Measurements from ENCODE around the gene GH1.

The GH1 gene

DNA sequence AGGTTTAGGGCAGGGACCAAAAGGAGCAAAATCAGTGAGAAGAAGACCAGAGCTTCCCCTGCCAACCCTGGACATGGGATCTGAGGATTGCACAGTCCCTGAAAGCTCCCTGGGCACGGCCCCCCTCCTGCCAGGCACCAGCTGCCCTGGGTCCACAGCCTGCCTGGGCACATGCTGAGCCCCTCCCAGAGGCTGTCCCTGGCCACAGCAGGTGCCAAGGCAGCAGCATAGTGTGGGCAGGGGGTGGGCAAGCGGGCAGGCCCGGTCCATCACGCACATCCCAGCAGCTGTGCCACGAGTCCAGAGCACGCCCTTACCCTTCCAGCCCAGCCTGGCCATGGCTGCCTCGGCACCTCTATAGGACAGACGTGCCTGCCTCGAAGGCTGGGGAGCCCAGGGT, 41.4 kb upstream of the GH1 start:
- DNase-seq (ENCODE audit: low spot score): no peak
- TF ChIP-seq, protein P1, sequence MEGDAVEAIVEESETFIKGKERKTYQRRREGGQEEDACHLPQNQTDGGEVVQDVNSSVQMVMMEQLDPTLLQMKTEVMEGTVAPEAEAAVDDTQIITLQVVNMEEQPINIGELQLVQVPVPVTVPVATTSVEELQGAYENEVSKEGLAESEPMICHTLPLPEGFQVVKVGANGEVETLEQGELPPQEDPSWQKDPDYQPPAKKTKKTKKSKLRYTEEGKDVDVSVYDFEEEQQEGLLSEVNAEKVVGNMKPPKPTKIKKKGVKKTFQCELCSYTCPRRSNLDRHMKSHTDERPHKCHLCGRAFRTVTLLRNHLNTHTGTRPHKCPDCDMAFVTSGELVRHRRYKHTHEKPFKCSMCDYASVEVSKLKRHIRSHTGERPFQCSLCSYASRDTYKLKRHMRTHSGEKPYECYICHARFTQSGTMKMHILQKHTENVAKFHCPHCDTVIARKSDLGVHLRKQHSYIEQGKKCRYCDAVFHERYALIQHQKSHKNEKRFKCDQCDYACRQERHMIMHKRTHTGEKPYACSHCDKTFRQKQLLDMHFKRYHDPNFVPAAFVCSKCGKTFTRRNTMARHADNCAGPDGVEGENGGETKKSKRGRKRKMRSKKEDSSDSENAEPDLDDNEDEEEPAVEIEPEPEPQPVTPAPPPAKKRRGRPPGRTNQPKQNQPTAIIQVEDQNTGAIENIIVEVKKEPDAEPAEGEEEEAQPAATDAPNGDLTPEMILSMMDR (IDR thresholded peaks at IDR 0.05; ENCODE audit: extremely low read depth, insufficient read depth, missing control alignments): no peak
- in situ Hi-C loops (cut with MboI; ENCODE audit: low pct_unique_long_range_greater_than_20kb, low sequenced_read_pairs, unreplicated experiment): no loop called here

DNA sequence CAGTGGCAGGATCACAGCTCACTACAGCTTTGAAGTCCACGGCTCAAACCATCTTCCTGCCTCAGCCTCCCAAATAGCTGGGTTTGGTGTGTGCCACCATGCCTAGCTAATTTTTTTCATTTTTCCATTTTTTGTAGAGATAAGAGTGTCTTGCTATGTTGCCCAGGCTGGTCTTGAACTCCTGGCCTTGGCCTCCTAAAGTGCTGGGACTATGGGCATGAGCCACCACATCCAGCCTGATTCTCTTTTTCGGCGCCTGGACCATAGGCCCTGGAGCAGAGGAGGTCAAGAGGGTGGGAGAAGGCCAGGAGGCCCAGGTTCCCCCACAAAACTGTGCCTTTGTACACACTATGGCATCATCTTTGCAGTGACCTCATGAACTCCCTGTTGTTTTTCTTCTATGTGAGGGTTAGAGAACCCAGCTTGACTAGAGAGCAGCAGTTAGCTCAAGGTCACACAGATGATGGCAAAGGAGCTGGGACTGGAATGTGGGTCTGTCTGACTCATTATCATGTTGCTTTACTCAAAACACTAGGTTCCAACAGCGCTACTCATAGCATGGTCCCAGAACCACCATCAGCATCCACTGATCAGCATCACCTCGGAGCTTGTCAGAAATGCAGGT, 37.8 kb upstream of the GH1 start:
- no peak for DNase-seq (ENCODE audit: low spot score)
- in situ Hi-C loops (cut with MboI; ENCODE audit: low pct_unique_long_range_greater_than_20kb, low sequenced_read_pairs, unreplicated experiment): no loop called here
- TF ChIP-seq, protein P1 (IDR thresholded peaks at IDR 0.05; ENCODE audit: extremely low read depth, insufficient read depth, missing control alignments): no peak

DNA sequence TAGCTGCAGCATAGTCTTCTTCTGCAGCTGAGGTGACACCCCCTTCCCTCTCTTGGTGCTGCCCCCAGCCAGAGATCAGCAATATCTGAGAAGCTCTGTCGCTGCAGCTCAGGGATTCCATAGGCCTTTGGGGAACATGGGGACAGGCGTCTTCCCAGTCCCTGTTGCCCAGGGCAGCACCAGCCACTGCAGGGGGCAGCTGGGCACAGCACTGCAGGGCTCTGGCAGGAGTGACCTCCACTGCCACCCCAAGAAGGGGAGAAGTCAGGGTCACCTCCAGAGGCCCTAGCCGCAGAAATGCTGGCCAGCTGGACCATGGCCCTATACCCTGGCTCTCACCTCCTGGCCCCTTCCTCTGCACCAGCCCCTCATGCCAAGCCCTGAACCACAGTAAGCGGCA, 37.2 kb upstream of the GH1 start:
- in situ Hi-C loops (cut with MboI; ENCODE audit: low pct_unique_long_range_greater_than_20kb, low sequenced_read_pairs, unreplicated experiment): no loop called here
- TF ChIP-seq, protein P1 (IDR thresholded peaks at IDR 0.05; ENCODE audit: extremely low read depth, insufficient read depth, missing control alignments): no peak
- DNase-seq (ENCODE audit: low spot score): no peak

DNA sequence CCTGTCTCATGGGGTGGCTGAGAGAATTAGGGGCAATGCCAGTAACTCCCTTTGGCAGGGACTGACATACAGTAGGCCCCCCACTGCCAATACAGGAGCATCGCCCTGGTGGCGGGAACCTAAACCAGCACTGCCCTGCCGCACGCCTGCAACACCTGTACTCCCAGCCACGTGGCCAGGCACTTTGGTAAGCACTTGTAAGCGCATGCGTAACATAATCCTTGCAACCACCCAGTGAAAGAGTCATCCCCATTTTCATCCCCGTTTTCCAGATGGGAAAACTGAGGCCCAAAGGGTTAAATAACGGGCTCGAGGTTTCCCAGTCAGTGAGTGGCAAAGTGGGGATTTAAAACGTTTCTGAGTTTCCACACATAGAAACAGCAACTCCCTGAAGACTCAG, 36.6 kb upstream of the GH1 start:
- TF ChIP-seq, protein P1 (IDR thresholded peaks at IDR 0.05; ENCODE audit: extremely low read depth, insufficient read depth, missing control alignments): no peak
- in situ Hi-C loops (cut with MboI; ENCODE audit: low pct_unique_long_range_greater_than_20kb, low sequenced_read_pairs, unreplicated experiment): no loop called here
- no peak for DNase-seq (ENCODE audit: low spot score)

DNA sequence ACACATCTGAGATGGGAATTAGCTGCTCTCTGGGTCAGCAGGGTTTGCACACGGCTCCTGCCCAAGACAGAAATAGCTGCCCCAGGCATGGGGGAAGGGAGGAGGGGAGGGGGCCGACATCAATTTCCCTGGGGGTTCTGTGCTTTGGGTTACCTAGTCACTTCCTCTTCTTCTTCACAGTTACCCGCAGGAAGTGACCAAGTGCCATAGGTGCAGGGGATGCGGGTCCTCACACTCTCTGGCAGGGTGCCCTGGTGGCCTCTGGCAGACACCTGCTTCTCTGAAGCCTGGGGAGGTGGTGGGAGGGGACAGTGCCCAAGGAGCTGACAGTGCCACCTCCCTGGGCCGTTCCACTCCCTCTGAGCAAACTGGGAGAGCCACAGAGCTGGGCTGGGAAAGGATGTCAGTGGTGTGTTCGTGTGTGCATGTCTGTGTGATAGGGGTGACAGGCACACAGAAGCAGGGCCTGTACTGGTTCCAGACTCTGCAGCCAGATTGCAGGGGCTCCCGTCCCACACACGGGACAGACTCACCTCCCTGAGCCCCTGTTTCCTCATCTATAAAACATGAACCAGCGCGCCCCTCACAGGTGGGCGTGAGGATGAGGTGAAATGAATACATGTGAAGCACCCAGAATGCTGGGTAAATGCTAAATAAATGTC, 35.9 kb upstream of the GH1 start:
- DNase-seq (ENCODE audit: low spot score): no peak
- in situ Hi-C loops (cut with MboI; ENCODE audit: low pct_unique_long_range_greater_than_20kb, low sequenced_read_pairs, unreplicated experiment): no loop called here
- TF ChIP-seq, protein P1 (IDR thresholded peaks at IDR 0.05; ENCODE audit: extremely low read depth, insufficient read depth, missing control alignments): peak; percentile 7

DNA sequence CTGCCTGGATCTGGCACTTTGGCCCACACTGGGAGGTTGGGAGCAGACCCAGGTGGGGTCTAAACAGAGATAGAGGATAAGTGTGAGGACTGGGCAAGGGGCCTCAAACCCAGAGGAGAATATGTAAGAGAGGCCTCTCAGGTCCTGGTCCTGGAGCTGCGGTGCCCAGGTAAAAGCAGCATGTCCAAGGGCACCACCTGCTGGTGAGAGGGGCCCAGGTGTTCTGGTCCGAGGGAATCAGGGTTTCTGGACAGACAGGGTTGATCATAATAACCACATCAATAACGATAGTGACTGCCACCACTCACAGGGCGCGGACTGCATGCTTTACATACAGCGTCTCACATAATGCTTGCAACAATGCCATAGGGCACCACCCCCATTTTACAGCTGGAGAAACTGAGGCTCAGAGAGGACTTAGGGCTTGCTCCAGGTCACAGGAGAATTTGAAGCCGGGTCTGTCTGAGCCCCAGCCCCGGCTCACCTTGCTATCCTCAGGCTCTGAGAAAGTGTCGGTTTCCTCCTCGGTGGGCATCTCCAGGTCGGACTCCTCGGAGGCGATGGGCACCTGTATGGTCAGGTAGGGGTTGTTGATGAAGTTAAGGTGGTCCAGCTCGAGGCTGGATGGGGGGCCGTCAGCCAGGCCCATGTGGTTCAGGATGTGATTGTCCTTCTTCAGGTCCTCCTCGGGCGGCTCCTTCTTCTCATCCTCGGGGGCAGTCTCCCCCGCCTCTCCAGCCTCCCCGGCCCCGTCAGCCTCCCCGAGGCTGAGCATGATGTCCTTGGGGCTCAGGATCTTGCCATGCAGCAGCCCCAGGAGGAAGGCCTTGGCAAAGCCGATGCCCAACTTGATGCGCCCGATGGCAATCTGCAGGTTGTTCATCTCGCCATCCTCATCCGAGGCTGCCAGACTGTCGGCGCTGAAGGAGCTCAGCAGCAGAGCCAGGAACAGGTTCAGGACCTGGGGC, 32.6 kb upstream of the GH1 start:
- in situ Hi-C loops (cut with MboI; ENCODE audit: low pct_unique_long_range_greater_than_20kb, low sequenced_read_pairs, unreplicated experiment): no loop called here
- DNase-seq (ENCODE audit: low spot score): peak; percentile 77
- TF ChIP-seq, protein P1 (IDR thresholded peaks at IDR 0.05; ENCODE audit: extremely low read depth, insufficient read depth, missing control alignments): peak; percentile 68

Measured in GM13977 (cell line).